Measurements from ENCODE around the gene DDX41.

DNA sequence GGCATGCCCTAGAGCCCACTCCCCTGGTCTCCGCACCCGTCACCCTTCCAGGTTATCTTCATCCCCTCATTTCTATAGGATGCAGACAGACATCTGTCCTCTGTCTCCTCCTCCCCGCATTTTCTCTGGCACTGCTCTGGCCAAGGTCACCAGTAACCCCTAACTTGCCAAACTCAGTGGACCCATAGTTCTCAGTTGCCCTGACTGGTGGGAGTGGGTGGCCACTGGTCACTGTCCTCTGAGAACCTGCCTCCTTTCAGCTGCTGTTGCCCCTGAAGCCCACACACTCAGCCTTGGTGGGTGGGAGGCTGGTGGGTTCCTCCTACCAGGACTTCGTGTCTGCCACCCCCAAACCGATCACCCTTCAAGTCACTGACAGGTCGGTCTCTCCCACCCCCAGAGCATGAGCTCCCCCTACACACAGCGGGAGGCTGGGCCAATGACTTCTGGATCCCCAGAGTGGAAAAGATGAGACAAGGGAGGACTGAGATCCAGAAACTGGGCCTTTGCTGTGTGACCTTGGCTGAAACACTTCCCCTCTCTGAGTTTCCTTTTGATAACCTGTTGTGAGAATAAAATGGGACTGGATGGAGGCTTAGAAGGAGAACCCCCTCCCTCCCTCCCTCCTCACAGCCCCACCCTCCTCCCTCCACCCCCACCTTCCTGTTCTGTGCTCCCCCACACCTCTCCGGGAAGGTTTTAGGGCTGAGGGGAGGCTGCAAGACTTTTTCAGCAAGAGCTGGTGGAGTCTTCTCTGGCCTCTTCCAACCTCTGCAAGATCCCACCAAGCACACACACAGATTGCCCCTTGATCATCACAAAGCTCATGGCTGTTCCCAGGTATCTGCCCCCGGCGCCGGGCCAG lies 41.0 kb downstream of the DDX41 start:
- TF ChIP-seq, protein P1, sequence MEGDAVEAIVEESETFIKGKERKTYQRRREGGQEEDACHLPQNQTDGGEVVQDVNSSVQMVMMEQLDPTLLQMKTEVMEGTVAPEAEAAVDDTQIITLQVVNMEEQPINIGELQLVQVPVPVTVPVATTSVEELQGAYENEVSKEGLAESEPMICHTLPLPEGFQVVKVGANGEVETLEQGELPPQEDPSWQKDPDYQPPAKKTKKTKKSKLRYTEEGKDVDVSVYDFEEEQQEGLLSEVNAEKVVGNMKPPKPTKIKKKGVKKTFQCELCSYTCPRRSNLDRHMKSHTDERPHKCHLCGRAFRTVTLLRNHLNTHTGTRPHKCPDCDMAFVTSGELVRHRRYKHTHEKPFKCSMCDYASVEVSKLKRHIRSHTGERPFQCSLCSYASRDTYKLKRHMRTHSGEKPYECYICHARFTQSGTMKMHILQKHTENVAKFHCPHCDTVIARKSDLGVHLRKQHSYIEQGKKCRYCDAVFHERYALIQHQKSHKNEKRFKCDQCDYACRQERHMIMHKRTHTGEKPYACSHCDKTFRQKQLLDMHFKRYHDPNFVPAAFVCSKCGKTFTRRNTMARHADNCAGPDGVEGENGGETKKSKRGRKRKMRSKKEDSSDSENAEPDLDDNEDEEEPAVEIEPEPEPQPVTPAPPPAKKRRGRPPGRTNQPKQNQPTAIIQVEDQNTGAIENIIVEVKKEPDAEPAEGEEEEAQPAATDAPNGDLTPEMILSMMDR (IDR thresholded peaks at IDR 0.05) = no peak
- TF ChIP-seq POLR2A (IDR thresholded peaks at IDR 0.05) = no peak

Measured in esophagus squamous epithelium (tissue), 4 donors.